Upper lobe of left lung (tissue), 4 donors: ENCODE results near the gene PARVB.

Experiments
- EP300 ChIP-seq, 4 donors: sonication (generic); formaldehyde crosslinking; IDR thresholded peaks; one replicate each; pipeline ENCODE4 v1.5.1; 2017; ENCODE audit warnings: antibody characterized with exemption in 4 of 4, control low read depth in 2 of 4
- POLR2A ChIP-seq, 4 donors: fragments of 450-650 bp; IDR thresholded peaks; one replicate each; pipeline ENCODE4 v1.5.1; 2016 to 2017; ENCODE audit warnings: antibody characterized with exemption in 4 of 4, mild to moderate bottlenecking in 2 of 4
- POLR2AphosphoS5 ChIP-seq, 2 donors: sonication (generic); formaldehyde crosslinking; IDR thresholded peaks; one replicate each; pipeline ENCODE4 v1.5.1; 2017; ENCODE audit warnings: antibody characterized with exemption in 2 of 2
- TF ChIP-seq, protein P1 (sequence below), 6 experiments: fragments of 450-650 bp in 4 of 6; fragments of 200-600 bp in 2 of 6; sonication (generic) in 2 of 6; IDR thresholded peaks; one replicate each; pipeline ENCODE4 v1.5.1; 2016 to 2019; ENCODE audit warnings: antibody characterized with exemption in 6 of 6

DNA sequence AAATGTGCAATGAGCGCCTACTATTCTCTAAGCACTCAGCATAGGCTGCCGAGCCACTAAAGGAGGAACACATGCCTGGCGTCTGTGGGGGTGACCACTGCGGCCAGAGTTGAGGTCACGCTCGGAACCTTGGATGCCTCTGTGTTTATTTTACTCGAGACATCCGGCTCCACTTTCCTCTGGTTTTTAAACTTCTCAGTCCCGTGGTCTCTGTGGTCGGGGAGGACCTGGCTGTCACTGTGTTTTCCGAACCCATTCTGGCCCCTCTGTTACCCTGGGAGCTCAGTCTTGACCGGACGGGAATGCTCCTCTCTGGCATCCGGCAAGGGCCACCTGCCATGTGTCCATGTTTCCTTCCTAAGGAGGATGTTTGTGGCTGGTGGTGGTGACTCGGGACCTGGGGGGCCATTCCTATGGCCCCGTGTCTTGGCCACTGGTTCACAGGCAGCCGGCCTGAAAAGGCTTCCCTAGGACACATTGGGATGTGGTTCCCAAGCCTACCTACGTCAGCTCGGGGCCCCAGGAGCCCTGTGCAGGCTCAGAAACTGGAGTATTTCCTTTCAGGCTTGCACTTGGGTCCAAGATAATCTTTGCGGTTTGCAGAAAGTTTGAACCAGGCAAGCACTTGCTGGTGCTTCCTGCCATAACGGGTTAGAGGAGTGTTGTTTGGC is 109.9 kb downstream of the PARVB start:
- TF ChIP-seq, protein P1, sequence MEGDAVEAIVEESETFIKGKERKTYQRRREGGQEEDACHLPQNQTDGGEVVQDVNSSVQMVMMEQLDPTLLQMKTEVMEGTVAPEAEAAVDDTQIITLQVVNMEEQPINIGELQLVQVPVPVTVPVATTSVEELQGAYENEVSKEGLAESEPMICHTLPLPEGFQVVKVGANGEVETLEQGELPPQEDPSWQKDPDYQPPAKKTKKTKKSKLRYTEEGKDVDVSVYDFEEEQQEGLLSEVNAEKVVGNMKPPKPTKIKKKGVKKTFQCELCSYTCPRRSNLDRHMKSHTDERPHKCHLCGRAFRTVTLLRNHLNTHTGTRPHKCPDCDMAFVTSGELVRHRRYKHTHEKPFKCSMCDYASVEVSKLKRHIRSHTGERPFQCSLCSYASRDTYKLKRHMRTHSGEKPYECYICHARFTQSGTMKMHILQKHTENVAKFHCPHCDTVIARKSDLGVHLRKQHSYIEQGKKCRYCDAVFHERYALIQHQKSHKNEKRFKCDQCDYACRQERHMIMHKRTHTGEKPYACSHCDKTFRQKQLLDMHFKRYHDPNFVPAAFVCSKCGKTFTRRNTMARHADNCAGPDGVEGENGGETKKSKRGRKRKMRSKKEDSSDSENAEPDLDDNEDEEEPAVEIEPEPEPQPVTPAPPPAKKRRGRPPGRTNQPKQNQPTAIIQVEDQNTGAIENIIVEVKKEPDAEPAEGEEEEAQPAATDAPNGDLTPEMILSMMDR (IDR thresholded peaks at IDR 0.05), result no peak
- TF ChIP-seq POLR2A (IDR thresholded peaks at IDR 0.05) (no peak), EP300 (IDR thresholded peaks at IDR 0.05) (no peak), POLR2AphosphoS5 (IDR thresholded peaks at IDR 0.05) (no peak)
